Measurements from ENCODE around the gene NT5C3A. TPM values are rescaled to one million over a fixed set of nuclear protein-coding genes. Genes with fewer than 3 reads are reported as not detected.
"Not testable (repeated sequence)": the region's sequence is repeated elsewhere in the genome, so short reads cannot be mapped to it uniquely, and the experiment has no call there.

NT5C3A gene
- polyA plus RNA-seq, 1 experiment: 11.0 TPM

DNA sequence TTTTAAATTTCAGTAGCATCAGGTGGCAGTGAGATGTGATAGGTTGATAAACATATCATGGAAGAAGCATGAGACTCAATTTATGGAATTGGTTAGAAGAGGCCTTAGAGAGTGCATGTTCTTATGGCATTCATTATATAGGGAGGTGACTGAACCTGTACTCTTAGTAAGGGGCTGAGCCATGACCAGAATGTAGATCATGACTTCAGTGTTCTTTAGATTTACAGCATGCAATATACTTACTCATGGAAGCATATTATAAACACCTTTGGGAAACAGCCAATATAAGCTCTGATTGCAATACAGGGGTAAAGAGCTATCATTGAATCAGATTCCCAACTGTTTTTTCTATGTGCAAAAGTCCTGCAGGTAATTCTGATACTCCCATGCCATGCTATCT lies 50.2 kb downstream of the NT5C3A start:
- Histone ChIP-seq H3K36me3 (ENCODE audit: control insufficient read depth, insufficient read depth, low read length) (peaks cover 10% of the 10 kb centered on the region), H3K27me3 (ENCODE audit: control insufficient read depth, insufficient read depth, low read length) (no peaks in the 10 kb centered on the region), H3K4me3 (ENCODE audit: low read depth, low read length) (no peak overlapping the region)
- TF ChIP-seq CTCF (IDR thresholded peaks at IDR 0.05; ENCODE audit: insufficient read depth, low read depth, low read length): no peak
- POLR2A ChIA-PET: no interaction called here
- CTCF ChIA-PET: no interaction called here
- no peak for DNase-seq (ENCODE audit: low read depth)

DNA sequence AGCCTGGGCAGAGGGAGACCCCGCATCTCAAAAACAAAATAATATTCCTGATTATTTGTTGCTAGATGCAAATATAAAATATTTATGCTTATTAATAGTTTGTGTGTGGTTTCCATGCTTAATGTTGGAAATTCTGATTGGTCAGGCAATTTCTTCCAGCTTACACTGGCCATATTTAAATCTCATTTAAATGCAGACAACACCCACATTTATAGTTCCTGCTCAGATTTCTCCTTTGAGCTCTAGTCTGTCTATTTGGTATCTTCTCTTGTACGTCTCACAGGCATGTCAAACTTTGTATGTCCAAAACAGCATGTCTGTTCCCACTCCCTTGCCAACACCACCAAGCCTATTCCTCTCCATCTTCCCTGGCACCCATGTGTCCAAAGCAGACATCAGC lies 52.8 kb downstream of the NT5C3A start:
- Histone ChIP-seq H3K36me3 (ENCODE audit: control insufficient read depth, insufficient read depth, low read length) (peaks cover 9% of the 10 kb centered on the region), H3K27me3 (ENCODE audit: control insufficient read depth, insufficient read depth, low read length) (no peaks in the 10 kb centered on the region), H3K4me3 (ENCODE audit: low read depth, low read length) (no peak overlapping the region)
- no peak for DNase-seq (ENCODE audit: low read depth)
- no peak for TF ChIP-seq CTCF (IDR thresholded peaks at IDR 0.05; ENCODE audit: insufficient read depth, low read depth, low read length)
- ChIA-PET POLR2A (no interaction called here), CTCF (interaction anchor here (0.6 kb wide), 1 partner anchor 46 kb away, joined by 3 read pairs; no protein-coding TSS in a partner anchor)

- CTCF ChIA-PET; H3K36me3 ChIP-seq (ENCODE audit: control insufficient read depth, insufficient read depth, low read length); H3K27me3 ChIP-seq (ENCODE audit: control insufficient read depth, insufficient read depth, low read length); H3K4me3 ChIP-seq (ENCODE audit: low read depth, low read length); DNase-seq (ENCODE audit: low read depth); POLR2A ChIA-PET: not testable (repeated sequence)
These were observed 56.9 kb downstream of the NT5C3A start for GRCh38 chr7:33005690-33006089.

DNA sequence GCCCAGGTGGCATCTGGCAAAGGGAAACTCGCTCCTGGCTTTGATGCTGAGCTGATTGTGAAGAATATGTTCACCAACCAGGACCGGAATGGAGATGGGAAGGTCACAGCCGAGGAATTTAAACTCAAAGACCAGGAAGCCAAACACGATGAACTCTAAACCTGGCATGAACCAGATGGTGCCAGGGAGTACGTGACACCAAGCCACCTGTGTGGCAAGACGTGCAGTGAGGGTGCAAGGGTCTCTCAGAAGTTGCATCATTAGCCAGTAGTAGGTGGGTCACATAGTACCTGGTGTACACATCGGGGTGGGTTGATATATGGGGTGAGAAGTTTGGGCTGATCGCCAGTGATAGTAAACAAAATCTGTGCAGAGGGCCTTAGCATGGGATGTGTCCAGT lies 57.4 kb downstream of the NT5C3A start:
- H3K4me3 ChIP-seq (ENCODE audit: low read depth, low read length); CTCF ChIA-PET; POLR2A ChIA-PET; H3K27me3 ChIP-seq (ENCODE audit: control insufficient read depth, insufficient read depth, low read length); DNase-seq (ENCODE audit: low read depth); H3K36me3 ChIP-seq (ENCODE audit: control insufficient read depth, insufficient read depth, low read length): not testable (repeated sequence)

- H3K27me3 ChIP-seq (ENCODE audit: control insufficient read depth, insufficient read depth, low read length); POLR2A ChIA-PET; H3K4me3 ChIP-seq (ENCODE audit: low read depth, low read length); H3K36me3 ChIP-seq (ENCODE audit: control insufficient read depth, insufficient read depth, low read length); DNase-seq (ENCODE audit: low read depth); CTCF ChIA-PET: not testable (repeated sequence)
These were observed 58.4 kb downstream of the NT5C3A start for GRCh38 chr7:33004104-33004616.

- H3K36me3 ChIP-seq (ENCODE audit: control insufficient read depth, insufficient read depth, low read length); CTCF ChIA-PET; H3K27me3 ChIP-seq (ENCODE audit: control insufficient read depth, insufficient read depth, low read length); POLR2A ChIA-PET; H3K4me3 ChIP-seq (ENCODE audit: low read depth, low read length); DNase-seq (ENCODE audit: low read depth): not testable (repeated sequence)
These were observed 59.5 kb downstream of the NT5C3A start for GRCh38 chr7:33003111-33003510.

GRCh38 chr7:32999380-32999779 lies 63.2 kb downstream of the NT5C3A start:
- POLR2A ChIA-PET; CTCF ChIA-PET; H3K36me3 ChIP-seq (ENCODE audit: control insufficient read depth, insufficient read depth, low read length); H3K4me3 ChIP-seq (ENCODE audit: low read depth, low read length); DNase-seq (ENCODE audit: low read depth); H3K27me3 ChIP-seq (ENCODE audit: control insufficient read depth, insufficient read depth, low read length): not testable (repeated sequence)

GRCh38 chr7:32998361-32999171 lies 64.0 kb downstream of the NT5C3A start:
- POLR2A ChIA-PET; CTCF ChIA-PET; H3K27me3 ChIP-seq (ENCODE audit: control insufficient read depth, insufficient read depth, low read length); H3K36me3 ChIP-seq (ENCODE audit: control insufficient read depth, insufficient read depth, low read length); H3K4me3 ChIP-seq (ENCODE audit: low read depth, low read length): not testable (repeated sequence)
- TF ChIP-seq CTCF (IDR thresholded peaks at IDR 0.05; ENCODE audit: insufficient read depth, low read depth, low read length): 0 out of 2 replicates have a peak, but pooled peaks have one; percentile 4
- peak; percentile 63 for DNase-seq (ENCODE audit: low read depth)

DNA sequence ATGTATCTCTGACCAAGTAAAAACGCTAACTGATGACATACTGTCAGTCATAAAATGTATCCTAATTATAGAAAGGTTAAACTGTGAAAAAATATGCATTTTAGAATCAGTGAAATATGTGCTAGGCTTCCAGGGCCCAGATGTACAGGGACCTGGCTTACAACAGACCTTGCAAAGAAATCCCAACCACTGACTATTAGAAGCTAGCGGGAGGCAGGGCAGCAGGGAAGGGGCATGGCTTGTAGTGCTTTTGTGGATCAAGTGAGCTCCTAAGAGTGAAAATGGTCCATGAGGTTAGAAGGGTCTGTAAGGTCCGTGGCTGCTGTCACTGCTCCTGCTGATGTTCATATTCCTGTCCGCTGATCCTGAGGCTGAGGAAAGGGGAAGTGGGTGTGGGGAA lies 64.6 kb downstream of the NT5C3A start:
- CTCF ChIA-PET; H3K27me3 ChIP-seq (ENCODE audit: control insufficient read depth, insufficient read depth, low read length); DNase-seq (ENCODE audit: low read depth); POLR2A ChIA-PET; H3K4me3 ChIP-seq (ENCODE audit: low read depth, low read length); H3K36me3 ChIP-seq (ENCODE audit: control insufficient read depth, insufficient read depth, low read length): not testable (repeated sequence)

DNA sequence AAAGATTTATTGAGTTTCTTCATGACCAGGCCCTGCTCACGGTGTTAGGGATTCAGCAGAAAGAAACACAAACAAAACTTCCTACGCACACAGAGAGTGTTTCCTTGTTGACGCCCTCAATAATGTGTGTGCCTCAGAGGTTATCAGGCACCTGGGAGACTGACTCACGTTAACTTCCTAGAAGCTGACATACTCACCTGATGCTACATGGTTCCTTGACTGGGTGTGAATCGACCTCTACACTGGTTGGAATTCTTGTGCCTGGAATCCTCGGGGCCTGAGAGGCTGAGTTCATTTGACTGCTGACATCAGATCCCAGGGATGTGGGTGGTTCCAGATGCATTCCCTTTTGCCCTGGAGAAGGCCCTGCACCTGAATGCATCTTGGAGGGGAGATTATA lies 69.8 kb downstream of the NT5C3A start:
- H3K27me3 ChIP-seq (ENCODE audit: control insufficient read depth, insufficient read depth, low read length); H3K36me3 ChIP-seq (ENCODE audit: control insufficient read depth, insufficient read depth, low read length); CTCF ChIA-PET; DNase-seq (ENCODE audit: low read depth); H3K4me3 ChIP-seq (ENCODE audit: low read depth, low read length); POLR2A ChIA-PET: not testable (repeated sequence)
